ENCODE data around the gene FRY.

Gene FRY

DNA sequence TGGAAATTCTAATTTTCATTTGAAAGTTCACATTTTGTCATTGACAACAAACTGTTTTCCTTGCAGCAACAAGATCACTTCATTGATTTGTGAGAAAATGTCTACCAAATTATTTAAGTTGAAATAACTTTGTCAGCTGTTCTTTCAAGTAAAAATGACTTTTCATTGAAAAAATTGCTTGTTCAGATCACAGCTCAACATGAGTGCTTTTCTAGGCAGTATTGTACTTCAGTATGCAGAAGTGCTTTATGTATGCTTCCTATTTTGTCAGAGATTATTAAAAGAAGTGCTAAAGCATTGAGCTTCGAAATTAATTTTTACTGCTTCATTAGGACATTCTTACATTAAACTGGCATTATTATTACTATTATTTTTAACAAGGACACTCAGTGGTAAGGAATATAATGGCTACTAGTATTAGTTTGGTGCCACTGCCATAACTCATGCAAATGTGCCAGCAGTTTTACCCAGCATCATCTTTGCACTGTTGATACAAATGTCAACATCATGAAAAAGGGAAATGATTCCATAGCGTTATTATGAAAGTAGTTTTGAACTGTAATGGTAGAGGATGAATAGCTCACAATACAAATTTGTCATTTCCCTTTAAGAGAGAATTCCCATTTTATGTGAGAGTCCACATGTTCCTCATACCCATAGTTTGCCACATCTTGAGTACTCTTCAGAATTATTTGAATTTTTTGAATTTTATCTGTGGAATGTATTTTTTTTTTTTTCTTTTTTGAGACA is 286.3 kb downstream of the FRY start:
- DNase-seq, result no peak

GRCh38 chr13:32320528-32320927 is 289.0 kb downstream of the FRY start:
- no peak for DNase-seq

GRCh38 chr13:32323912-32324311 is 292.3 kb downstream of the FRY start:
- DNase-seq, result no peak

- no peak for DNase-seq
Measured at GRCh38 chr13:32330441-32330840, 298.9 kb downstream of the FRY start.

GRCh38 chr13:32334671-32335070 is 303.1 kb downstream of the FRY start:
- DNase-seq, result no peak

DNA sequence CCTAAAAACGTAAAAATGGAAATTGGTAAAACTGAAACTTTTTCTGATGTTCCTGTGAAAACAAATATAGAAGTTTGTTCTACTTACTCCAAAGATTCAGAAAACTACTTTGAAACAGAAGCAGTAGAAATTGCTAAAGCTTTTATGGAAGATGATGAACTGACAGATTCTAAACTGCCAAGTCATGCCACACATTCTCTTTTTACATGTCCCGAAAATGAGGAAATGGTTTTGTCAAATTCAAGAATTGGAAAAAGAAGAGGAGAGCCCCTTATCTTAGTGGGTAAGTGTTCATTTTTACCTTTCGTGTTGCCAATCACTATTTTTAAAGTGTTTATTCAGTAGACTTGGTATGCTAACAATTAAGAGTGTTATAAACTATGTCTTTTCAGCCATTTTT is 309.3 kb downstream of the FRY start:
- no peak for DNase-seq

DNA sequence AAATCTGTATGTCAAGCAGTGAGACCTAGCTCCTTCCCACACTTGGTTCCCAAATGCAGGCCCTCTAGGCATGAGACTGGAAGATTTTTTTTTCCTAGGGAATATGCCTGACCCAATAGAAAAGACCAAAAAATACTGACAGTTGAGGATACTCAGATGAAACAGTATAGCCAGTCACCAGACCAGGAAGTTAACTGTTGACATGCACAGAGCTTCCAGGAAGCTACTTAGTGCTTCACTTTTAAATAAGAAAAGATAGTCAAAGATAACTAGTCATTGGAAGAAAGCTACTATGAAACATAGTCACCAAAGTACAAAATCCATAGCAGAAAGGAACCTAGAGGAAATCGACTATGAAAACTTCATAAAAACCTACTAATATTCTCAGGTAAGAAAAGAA is 316.1 kb downstream of the FRY start:
- no peak for DNase-seq

All from NK-92 treated with Interleukin-12 subunit alpha and Interleukin-12 subunit beta, amount 100 ng/mL, for 24 hours (cell line).